DOHH2 (cell line): ENCODE measurements around the gene CENPC.

Source experiments
- H3F3A ChIP-seq: fragments of 200-600 bp; sonication (generic), shearing (Covaris generic); 2 replicates; pipeline ENCODE4 v1.6.0; 2016; ENCODE audit warnings: antibody characterized with exemption, mild to moderate bottlenecking; ENCODE audit not compliant: control insufficient read depth, insufficient read depth
- H3K27ac ChIP-seq: fragments of 200-600 bp; sonication (generic); 2 replicates; pipeline ENCODE4 v1.5.1; 2014; ENCODE audit warnings: low read depth, mild to moderate bottlenecking, low read length, moderate library complexity
- H3K27me3 ChIP-seq: fragments of 200-600 bp; sonication (generic); 2 replicates; pipeline ENCODE4 v1.6.1; 2014; ENCODE audit warnings: mild to moderate bottlenecking, low read length, mixed read lengths; ENCODE audit not compliant: control insufficient read depth
- H3K36me3 ChIP-seq: fragments of 200-600 bp; sonication (generic); 2 replicates; pipeline ENCODE4 v1.6.1; 2014; ENCODE audit warnings: mild to moderate bottlenecking, low read length, moderate library complexity, mixed read lengths; ENCODE audit not compliant: control insufficient read depth
- H3K4me1 ChIP-seq: fragments of 200-600 bp; sonication (generic); 2 replicates; pipeline ENCODE4 v1.6.1; 2014; ENCODE audit warnings: mild to moderate bottlenecking, low read length, mixed read lengths; ENCODE audit not compliant: control insufficient read depth
- H3K4me2 ChIP-seq: fragments of 200-600 bp; sonication (generic); 2 replicates; pipeline ENCODE4 v1.6.0; 2014; ENCODE audit warnings: mild to moderate bottlenecking, low read length, moderate library complexity
- H3K4me3 ChIP-seq: fragments of 200-600 bp; sonication (generic); 2 replicates; pipeline ENCODE4 v1.5.1; 2014; ENCODE audit warnings: mild to moderate bottlenecking, low read length, mixed read lengths
- H3K79me2 ChIP-seq: fragments of 200-600 bp; sonication (generic); 2 replicates; pipeline ENCODE4 v1.6.1; 2014; ENCODE audit warnings: mild to moderate bottlenecking, low read length, mixed read lengths; ENCODE audit not compliant: control insufficient read depth
- H3K9me2 ChIP-seq: fragments of 200-600 bp; sonication (generic); replicated peaks from 2 replicates; pipeline ENCODE4 v1.6.1; 2014; ENCODE audit warnings: mild to moderate bottlenecking, low read length, mixed read lengths; ENCODE audit not compliant: control insufficient read depth
- H3K9me3 ChIP-seq: fragments of 200-600 bp; sonication (generic); 2 replicates; pipeline ENCODE4 v1.6.1; 2014; ENCODE audit warnings: antibody characterized with exemption, low read length, mixed read lengths; ENCODE audit not compliant: control insufficient read depth, insufficient read depth
- H4K20me1 ChIP-seq: fragments of 200-600 bp; sonication (generic); 2 replicates; pipeline ENCODE4 v1.6.0; 2014; ENCODE audit warnings: low read depth, mild to moderate bottlenecking, antibody characterized with exemption, low read length, moderate library complexity; ENCODE audit not compliant: control insufficient read depth, insufficient read depth
- EZH2phosphoT487 ChIP-seq: fragments of 200-600 bp; sonication (generic); IDR thresholded peaks from 2 replicates; pipeline ENCODE4 v1.6.1; 2017; ENCODE audit warnings: borderline replicate concordance, mild to moderate bottlenecking, antibody characterized with exemption, low read length, moderate library complexity, mixed read lengths
- TF ChIP-seq, protein P1 (sequence below): fragments of 200-600 bp; sonication (generic); IDR thresholded peaks from one replicate; pipeline ENCODE4 v1.5.1; 2014; ENCODE audit warnings: antibody characterized with exemption, mild to moderate bottlenecking, low read depth, low read length; ENCODE audit not compliant: poor library complexity, severe bottlenecking

The CENPC gene

DNA sequence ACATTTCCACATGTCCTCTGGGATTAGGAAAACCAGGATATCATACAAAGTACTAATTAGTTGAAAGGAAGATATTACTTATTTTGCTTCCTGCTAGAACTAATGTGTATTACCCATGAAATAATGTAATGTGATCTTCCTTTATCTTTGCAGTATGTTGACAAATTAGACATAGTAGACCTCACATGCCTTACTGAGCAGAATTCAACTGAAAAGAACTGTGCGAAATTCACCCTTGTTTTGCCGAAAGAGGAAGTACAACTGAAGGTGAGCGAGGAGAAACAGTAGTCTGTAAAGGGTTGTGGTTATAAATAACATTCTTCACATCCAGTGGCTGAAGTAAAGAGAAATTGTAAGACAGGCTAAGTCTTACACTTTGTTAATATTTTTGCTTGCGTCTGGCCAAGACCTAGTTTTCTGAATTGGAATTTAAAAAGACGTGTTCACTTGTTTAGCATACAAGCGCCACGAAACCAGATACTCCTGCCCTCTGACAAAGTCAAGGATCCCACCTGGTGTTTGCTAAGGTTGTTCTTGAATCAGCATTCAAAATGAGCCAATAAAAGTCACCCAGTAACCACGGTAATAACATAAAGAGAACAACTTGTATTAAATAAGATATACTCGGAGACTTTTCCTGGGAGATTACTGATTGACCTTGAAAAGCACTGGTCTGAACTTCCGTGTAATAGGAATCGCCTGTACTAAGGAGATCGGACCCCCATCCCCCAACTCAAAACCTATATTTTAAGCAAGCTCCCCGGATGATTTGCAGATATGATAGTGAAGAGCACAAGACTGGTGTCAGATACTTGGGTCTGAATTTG is 30.1 kb upstream of the CENPC start:
- Histone ChIP-seq H3K4me3 (peak overlapping the region; percentile 71), H3F3A (peaks cover 43% of the 10 kb centered on the region), H3K27ac (peak overlapping the region; percentile 94), H3K9me2 (no peaks in the 10 kb centered on the region), H3K36me3 (peaks cover 83% of the 10 kb centered on the region), H3K79me2 (peaks cover 69% of the 10 kb centered on the region), H3K4me1 (peaks cover 69% of the 10 kb centered on the region), H3K27me3 (no peaks in the 10 kb centered on the region), H3K4me2 (peak overlapping the region; percentile 82), H3K9me3 (no peaks in the 10 kb centered on the region), H4K20me1 (no peaks in the 10 kb centered on the region)
- no peak for TF ChIP-seq EZH2phosphoT487
- TF ChIP-seq, protein P1, sequence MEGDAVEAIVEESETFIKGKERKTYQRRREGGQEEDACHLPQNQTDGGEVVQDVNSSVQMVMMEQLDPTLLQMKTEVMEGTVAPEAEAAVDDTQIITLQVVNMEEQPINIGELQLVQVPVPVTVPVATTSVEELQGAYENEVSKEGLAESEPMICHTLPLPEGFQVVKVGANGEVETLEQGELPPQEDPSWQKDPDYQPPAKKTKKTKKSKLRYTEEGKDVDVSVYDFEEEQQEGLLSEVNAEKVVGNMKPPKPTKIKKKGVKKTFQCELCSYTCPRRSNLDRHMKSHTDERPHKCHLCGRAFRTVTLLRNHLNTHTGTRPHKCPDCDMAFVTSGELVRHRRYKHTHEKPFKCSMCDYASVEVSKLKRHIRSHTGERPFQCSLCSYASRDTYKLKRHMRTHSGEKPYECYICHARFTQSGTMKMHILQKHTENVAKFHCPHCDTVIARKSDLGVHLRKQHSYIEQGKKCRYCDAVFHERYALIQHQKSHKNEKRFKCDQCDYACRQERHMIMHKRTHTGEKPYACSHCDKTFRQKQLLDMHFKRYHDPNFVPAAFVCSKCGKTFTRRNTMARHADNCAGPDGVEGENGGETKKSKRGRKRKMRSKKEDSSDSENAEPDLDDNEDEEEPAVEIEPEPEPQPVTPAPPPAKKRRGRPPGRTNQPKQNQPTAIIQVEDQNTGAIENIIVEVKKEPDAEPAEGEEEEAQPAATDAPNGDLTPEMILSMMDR, result no peak

DNA sequence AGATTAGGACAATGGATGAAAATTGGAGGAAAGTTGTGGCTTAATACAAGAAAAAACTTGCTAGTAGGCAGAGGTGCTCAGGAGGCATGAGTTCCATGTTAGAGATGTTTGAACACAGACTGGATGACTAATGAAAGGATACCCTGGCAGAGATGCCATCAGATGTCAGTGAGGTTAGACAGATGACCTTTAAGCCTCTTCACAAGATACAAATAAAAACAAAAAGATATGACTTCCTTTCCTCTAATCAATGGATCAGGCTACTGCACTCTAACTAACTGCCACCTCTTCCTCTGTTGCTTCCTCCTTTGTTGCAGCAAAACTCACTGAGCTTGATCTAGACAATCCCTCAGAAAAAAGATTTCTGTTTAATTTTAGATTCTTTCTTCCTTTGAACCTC is 27.9 kb upstream of the CENPC start:
- Histone ChIP-seq H3K4me1 (peaks cover 86% of the 10 kb centered on the region), H3K4me2 (peak overlapping the region; percentile 82), H3K27me3 (no peaks in the 10 kb centered on the region), H3K27ac (peak overlapping the region; percentile 94), H3K36me3 (peaks cover 77% of the 10 kb centered on the region), H3K9me2 (no peaks in the 10 kb centered on the region), H3K9me3 (no peaks in the 10 kb centered on the region), H3K79me2 (peaks cover 84% of the 10 kb centered on the region), H4K20me1 (no peaks in the 10 kb centered on the region), H3F3A (peaks cover 47% of the 10 kb centered on the region), H3K4me3 (peak overlapping the region; percentile 53)
- TF ChIP-seq EZH2phosphoT487, result no peak
- TF ChIP-seq, protein P1, result no peak

DNA sequence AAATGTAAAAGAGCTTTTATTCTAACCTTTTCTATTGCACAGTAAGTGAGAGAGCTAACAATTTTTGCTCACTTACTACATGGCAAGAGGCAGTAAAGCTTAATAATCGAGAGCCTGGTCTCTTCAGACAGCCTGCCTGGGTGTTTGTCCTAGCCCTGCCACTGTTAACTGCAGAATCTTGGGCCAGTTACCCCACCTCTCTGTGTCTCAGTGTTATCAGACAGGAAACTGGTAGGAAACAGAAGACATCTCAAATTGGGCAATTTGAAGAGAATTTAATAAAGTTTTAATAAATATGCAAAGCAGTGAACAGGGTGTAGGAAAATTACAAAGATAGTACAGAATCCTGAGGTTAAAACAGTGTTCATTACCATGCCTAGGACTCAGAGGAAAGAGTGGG is 26.7 kb upstream of the CENPC start:
- Histone ChIP-seq H3F3A (peaks cover 47% of the 10 kb centered on the region), H3K9me2 (no peaks in the 10 kb centered on the region), H3K4me3 (peak overlapping the region; percentile 53), H3K4me2 (peak overlapping the region; percentile 82), H3K36me3 (peaks cover 78% of the 10 kb centered on the region), H3K27me3 (no peaks in the 10 kb centered on the region), H3K9me3 (no peaks in the 10 kb centered on the region), H4K20me1 (no peaks in the 10 kb centered on the region), H3K79me2 (peaks cover 89% of the 10 kb centered on the region), H3K4me1 (peaks cover 94% of the 10 kb centered on the region), H3K27ac (peak overlapping the region; percentile 94)
- TF ChIP-seq, protein P1, result no peak
- TF ChIP-seq EZH2phosphoT487, result no peak
